ENCODE results near the gene HDAC4. TPM values are rescaled to one million over a fixed set of nuclear protein-coding genes. Genes with fewer than 3 reads are reported as not detected.

Gene HDAC4
- total RNA-seq, 2 donors from 2014 or later = 9.3 to 139 TPM

- Histone ChIP-seq H3K27me3 (no peaks in the 10 kb centered on the region), H3K4me1 (peaks cover 51% of the 10 kb centered on the region), H3K9me3 (no peaks in the 10 kb centered on the region), H3K36me3 (replicated peaks in 1 of 2; ENCODE audit: insufficient read depth in 1 of 2, low read depth in 2 of 2) (no peaks in the 10 kb centered on the region), H3K27ac (peak overlapping the region in 3 of 4 donors; percentile 35 to 73 (median 49)), H3K4me3 (no peak overlapping the region)
- DNase-seq (peak in 1 of 4 donors; percentile 12), ATAC-seq (no peak)
- intact Hi-C loops (cut with DNase I) = no loop called here
- WGBS, 2 donors = 60 to 66% methylated on average over 16 of the region's 16 CpGs
- no peak for TF ChIP-seq POLR2A (IDR thresholded peaks at IDR 0.05)
- no peak for TF ChIP-seq CTCF (IDR thresholded peaks at IDR 0.05)
Measured at GRCh38 chr2:239304533-239305221, 96.1 kb downstream of the HDAC4 start.

- Histone ChIP-seq H3K9me3 (no peaks in the 10 kb centered on the region), H3K4me1 (peaks cover 58% of the 10 kb centered on the region), H3K4me3 (no peak overlapping the region), H3K27me3 (no peaks in the 10 kb centered on the region), H3K36me3 (replicated peaks in 1 of 2; ENCODE audit: insufficient read depth in 1 of 2, low read depth in 2 of 2) (no peaks in the 10 kb centered on the region), H3K27ac (peak overlapping the region; percentile 19 to 73 (median 42))
- 61% methylated on average over 21 of the region's 21 CpGs for WGBS, 2 donors
- no peak for TF ChIP-seq CTCF (IDR thresholded peaks at IDR 0.05)
- DNase-seq = peak in 2 of 4 donors; percentile 15 to 40
- intact Hi-C loops (cut with DNase I) = no loop called here
- ATAC-seq = peak; percentile 66
Measured at GRCh38 chr2:239303711-239304532, 96.9 kb downstream of the HDAC4 start.

GRCh38 chr2:239302808-239303557, 97.8 kb downstream of the HDAC4 start:
- H3K27ac ChIP-seq = peak overlapping the region in 3 of 4 donors; percentile 31 to 73 (median 49)

More at GRCh38 chr2:239302808-239303557, 97.8 kb downstream of the HDAC4 start:
- DNase-seq (peak in 3 of 4 donors; percentile 9 to 51 (median 14)), ATAC-seq (no peak)
- TF ChIP-seq POLR2A (IDR thresholded peaks at IDR 0.05) (no peak), CTCF (IDR thresholded peaks at IDR 0.05) (no peak)
- Histone ChIP-seq H3K27me3 (no peaks in the 10 kb centered on the region), H3K36me3 (replicated peaks in 1 of 2; ENCODE audit: insufficient read depth in 1 of 2, low read depth in 2 of 2) (no peaks in the 10 kb centered on the region), H3K4me1 (peaks cover 68% of the 10 kb centered on the region), H3K4me3 (no peak overlapping the region), H3K9me3 (no peaks in the 10 kb centered on the region)
- intact Hi-C loops (cut with DNase I) = no loop called here
- WGBS, 2 donors = 79 to 88% methylated on average over 28 of the region's 28 CpGs
